NCI-H2227 (cell line): Measurements from ENCODE around the gene PVR.
"Not testable (repeated sequence)": the region's sequence is repeated elsewhere in the genome, so short reads cannot be mapped to it uniquely, and the experiment has no call there.

Experiments used
- DNase-seq: peaks from one replicate; lab custom pipeline; 2025; ENCODE audit not compliant: unreplicated experiment; lab: John Stamatoyannopoulos, UW

PVR gene, protein sequence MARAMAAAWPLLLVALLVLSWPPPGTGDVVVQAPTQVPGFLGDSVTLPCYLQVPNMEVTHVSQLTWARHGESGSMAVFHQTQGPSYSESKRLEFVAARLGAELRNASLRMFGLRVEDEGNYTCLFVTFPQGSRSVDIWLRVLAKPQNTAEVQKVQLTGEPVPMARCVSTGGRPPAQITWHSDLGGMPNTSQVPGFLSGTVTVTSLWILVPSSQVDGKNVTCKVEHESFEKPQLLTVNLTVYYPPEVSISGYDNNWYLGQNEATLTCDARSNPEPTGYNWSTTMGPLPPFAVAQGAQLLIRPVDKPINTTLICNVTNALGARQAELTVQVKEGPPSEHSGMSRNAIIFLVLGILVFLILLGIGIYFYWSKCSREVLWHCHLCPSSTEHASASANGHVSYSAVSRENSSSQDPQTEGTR

DNA sequence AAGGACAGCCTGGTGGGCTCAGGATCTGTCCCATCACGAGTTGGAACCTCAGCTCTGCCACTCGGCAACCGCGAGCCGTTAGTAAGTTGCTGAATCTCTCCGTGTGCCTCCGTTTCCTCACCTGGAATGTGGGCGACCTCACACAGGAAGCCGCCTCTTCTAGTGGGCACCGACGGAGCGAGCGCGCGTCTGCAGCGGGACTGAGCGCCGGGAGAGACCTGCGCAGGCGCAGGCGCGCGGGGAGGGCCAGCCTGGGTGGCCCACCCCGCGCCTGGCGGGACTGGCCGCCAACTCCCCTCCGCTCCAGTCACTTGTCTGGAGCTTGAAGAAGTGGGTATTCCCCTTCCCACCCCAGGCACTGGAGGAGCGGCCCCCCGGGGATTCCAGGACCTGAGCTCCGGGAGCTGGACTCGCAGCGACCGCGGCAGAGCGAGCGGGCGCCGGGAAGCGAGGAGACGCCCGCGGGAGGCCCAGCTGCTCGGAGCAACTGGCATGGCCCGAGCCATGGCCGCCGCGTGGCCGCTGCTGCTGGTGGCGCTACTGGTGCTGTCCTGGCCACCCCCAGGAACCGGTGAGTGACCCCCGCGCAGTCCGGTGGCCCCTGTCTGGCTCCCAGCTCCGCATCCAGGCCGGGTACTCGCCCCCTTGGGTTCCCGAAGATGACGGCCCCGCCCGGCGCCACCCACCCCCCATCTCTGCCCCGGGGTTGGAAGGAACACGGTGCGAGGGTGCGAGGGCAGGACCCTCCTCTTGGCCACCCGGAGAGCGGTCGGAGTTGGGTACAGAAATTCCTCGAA, at the start of gene PVR:
TSS of gene PVR (plus strand) at position 306 of the 797 bp plus-strand sequence. CDS start at position 493, 187 bp downstream.
- peak; percentile 74 for DNase-seq

- no peak for DNase-seq
Observed at GRCh38 chr19:44596428-44597130, 47.1 kb upstream of the PVR start.

- DNase-seq, result no peak
Observed at GRCh38 chr19:44597131-44597491, 46.6 kb upstream of the PVR start.

- DNase-seq, result no peak
Observed at GRCh38 chr19:44598355-44598754, 45.4 kb upstream of the PVR start.

DNA sequence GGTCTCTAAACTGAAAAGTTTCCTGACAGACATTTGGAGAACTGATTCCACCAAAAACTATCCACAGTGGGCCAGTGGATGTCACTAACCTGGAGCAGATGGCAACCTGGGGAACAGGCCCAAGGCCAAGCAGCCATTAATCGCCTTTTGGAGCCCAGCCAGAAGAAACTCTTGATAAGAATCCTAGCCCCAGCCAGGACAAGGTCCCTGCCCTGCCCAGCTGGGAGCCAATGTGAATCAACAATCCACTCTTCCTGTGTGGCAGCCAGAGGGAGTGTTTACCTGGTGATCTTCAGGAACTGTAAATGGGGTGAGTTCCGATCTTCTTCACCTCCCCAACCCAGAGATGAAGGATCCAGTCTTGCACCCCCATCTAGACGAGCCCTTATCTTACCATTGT, 44.8 kb upstream of the PVR start:
- no peak for DNase-seq

DNA sequence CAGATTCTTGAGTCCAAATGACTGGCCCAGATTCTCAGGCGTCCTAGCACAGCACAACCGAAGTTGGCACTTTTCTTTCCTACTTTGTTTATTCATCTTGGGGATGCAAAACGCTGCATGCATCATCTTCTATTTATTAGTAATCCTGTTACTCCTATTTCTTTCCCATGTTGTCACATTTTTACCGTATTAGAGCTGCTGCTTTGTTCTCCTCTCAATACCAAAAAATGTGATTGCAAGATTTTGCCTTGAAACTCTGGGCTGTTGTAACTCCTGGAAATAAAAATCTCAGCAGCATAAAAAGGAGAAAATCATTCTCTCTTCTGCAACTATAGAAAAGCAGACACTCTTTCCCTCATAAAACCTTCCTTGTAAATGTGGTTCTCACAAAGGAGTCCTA, 43.2 kb upstream of the PVR start:
- no peak for DNase-seq

GRCh38 chr19:44602081-44602480, 41.6 kb upstream of the PVR start:
- no peak for DNase-seq

DNA sequence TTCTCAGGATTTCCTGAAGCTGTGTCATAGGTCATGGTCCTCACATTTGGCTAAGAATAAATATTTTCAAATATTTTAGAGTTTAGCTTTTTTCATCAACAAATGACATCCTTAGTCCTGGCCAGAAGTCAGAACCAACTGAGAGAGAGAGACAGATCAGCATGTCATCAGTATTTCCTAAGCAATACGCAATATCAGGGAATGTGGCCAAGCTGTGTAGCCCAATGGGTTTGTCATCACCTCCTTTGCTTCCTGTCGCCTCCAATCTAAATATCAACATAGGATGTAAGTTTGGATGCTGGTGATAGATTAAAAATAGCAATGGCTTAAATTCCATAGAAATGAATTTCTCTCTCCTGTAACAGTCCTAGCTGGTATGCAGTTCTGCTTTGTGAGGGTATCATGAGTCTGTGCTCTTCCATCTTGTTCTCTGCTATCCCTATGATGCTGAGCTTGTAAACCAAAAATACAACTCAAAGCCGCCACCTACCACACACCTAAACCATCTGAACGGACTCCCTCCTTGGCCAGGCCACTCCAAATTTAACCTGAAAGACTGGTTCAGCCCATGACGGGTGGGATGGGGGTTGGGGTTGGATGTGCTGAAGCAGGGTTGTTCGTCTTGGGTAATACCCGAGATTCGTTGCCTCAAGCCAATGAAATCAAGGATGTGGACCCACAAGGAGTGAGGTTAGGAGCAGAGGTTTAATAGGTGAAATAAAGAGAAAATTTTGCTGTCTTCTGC, 40.3 kb upstream of the PVR start:
- DNase-seq, result no peak

DNA sequence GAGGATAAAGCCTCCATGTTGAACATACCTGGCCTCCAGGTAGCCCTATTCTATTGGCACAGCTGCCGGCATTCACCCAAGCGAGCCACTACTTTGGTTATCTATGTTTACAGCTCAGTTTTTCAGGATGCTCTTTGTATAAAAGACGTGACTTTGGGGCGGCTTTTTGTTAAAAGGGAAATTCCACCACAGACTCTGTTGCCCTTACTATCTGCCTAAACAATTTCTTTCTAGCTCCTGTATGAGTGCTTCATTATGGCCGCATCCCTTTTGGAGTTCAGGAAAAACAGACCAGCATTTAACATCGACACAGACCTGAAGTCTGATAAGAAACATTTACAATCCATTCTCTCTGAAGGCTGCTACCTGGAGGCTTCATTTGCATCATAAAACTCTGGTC, 39.5 kb upstream of the PVR start:
- DNase-seq, result no peak

DNA sequence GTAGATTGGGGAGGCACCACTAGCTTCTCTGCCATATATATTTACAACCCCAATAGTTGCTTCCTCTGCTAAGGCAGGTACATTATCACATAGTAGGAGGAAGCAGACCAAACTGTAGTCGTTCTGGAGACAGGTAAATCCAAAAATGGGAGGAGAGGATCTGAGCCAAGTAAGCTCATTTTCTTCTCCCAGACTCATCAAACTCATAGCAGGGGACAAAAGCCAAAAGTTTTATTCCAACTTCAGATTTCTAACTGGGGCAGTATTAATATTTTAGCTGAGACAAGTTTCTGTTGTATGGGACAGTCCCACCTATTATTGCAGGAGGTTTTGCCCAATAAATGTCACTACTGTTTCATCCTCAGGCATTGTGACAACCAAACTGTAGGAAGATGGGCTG, 38.2 kb upstream of the PVR start:
- DNase-seq, result no peak

DNA sequence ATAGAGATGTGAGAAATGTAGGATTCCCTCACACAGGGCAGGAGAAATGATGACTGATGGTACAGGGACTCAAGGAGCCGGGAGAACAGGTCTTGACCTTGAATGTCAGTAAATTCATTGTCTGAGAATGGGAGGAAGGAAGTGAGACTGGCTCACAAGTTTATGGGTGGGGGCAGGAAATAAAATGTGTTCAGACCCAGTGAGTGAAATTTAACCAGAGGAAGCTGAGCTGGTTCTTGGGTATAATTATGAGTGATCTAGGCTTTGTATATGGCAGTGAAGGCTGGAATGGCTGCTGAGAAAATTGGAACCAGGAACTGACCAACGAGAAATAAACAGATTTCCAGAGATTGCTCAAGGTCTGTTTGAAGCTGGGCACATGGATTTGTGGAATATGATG, 36.7 kb upstream of the PVR start:
- DNase-seq, result no peak

DNA sequence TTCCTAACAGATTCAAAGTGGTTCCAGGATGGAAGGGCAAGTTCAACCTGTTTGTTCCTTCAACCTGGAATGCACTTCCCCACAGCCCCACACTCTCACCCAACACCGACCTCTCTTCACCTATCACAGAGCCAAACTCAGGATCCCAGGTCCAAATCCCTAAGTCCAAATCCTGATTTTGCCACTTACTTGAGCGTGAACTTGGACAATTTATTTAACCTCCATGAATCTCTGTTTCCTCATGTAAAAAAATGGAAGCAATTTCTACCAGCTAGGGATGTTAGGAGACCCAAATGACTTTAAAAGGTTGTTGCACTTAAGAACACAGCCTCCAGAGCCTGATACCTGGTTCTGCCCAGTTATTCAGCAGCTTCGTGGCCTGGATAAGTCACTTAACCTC, 35.8 kb upstream of the PVR start:
- DNase-seq, result no peak

DNA sequence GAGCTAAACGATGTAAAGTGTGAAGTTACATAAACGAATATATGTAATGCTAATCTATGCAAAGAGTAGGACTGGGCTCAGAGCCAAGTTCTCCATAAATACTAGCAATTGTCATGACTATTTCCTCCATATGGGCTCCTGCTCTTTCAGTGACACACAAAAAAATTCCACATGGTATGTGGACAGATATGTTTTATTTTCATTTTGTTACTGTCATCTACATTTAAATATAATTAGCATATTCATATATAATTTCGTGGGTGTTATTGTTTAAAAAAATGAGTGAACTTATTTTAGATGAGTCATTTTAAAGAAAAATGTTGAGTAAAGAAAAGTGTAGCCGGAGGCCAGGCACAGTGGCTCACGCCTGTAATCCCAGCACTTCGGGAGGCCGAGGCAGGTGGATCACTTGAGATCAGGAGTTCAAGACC, 35.3 kb upstream of the PVR start:
- DNase-seq, result peak; percentile 2

DNA sequence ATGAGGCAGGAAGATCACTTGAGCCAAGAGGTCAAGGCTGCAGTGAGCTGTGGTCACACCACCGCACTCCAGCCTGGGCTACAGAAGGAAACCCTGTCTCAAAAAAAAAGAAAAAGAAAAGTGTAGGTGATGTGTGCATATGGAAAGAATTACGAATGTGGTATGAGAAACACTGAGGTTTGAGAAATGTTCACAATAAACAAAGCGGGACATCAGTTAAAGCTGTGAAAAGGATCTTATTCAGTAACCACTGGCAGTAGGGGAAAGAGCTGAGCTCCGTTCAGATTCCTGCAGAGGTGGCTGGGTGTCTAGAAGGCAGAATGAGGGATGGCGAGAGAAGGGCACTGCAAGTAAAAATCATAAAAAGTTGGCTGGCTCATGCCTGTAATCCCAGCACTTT, 34.5 kb upstream of the PVR start:
- DNase-seq, result no peak

DNA sequence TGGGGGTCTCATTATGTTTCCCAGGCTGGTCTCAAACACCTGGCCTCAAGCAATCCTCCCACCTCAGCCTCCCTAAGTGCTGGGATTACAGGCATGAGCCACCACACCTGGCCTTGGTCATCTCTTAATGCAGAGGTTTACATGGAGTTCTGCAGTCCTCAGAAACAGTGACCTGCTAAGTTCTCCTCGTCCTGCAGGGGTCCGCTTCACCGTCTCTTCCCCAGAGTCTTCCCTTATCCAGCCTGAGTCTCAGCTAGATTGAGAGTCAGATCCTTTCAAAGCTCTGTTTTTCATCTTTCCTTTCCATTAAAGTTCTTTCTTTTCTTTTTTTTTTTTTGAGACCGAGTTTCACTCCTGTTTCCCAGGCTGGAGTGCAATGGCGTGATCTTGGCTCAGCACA, 33.2 kb upstream of the PVR start:
- not testable (repeated sequence) for DNase-seq

DNA sequence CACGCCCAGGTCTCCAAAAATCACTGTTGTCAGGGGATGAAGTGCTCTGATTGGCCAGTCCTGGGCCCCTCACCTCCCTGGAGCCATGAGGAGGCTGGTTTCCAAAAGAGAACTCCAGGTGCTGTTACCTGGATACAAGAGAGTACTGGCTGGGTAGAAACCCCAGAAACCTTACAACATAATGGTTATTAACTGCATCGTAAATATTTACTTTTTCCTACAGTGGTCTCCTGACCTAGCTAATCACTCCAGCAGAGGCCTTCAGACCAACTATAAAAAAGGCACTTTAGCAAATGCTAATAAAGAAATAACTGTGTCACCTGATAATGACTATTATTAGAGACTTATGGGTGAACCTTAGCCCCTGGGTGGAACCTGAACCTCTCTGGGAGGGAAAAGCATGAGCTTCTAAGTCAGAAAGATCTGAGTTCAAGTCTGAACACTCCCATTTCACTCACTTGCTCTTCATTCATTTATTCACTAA, 31.9 kb upstream of the PVR start:
- DNase-seq, result no peak

- DNase-seq, result no peak
Observed at GRCh38 chr19:44613295-44614178, 30.2 kb upstream of the PVR start, which contains the start of gene IGSF23. Gene IGSF23 (plus strand): TSS chr19:44613563. CDS start chr19:44613646, 83 bp downstream.

GRCh38 chr19:44614313-44614712, 29.4 kb upstream of the PVR start:
- DNase-seq, result no peak

DNA sequence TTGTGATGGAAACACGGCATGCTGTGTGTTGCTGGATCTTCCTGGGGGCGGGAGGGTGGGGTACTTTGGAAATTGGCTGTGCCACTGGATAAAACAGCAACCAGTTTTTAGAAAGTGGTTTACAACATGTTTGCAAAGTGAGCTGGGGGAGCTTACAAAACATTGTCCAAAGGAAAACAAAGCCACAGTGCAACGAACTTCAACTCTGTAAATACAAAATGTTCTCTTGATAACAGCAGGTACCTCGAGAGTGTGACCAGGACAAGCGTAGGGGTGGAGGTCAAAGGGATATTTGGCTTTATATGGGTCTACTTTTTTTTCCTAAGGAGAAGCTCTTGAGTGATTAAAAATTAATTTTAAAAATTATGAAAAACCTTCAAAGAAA, 27.9 kb upstream of the PVR start:
- no peak for DNase-seq
